T-helper 2 cell (primary cell): Measurements from ENCODE around the gene LRP1B.
"Not testable (repeated sequence)": the region's sequence is repeated elsewhere in the genome, so short reads cannot be mapped to it uniquely, and the experiment has no call there.

ENCODE experiments used
- DNase-seq, 5 experiments: peaks; one replicate each; pipeline versions ENCODE4 v3.0.0 to v3.0.0-alpha.2; 2012 to 2022

LRP1B gene

GRCh38 chr2:140359056-140359771 lies 1771.6 kb downstream of the LRP1B start:
- no peak for DNase-seq

- no peak for DNase-seq
Measured at GRCh38 chr2:140356697-140357096, 1774.1 kb downstream of the LRP1B start.

GRCh38 chr2:140355511-140356090 lies 1775.2 kb downstream of the LRP1B start:
- no peak for DNase-seq

- no peak for DNase-seq
Measured at GRCh38 chr2:140354544-140354943, 1776.3 kb downstream of the LRP1B start.

- DNase-seq = no peak
Measured at GRCh38 chr2:140353541-140353940, 1777.3 kb downstream of the LRP1B start.

GRCh38 chr2:140351692-140352091 lies 1779.1 kb downstream of the LRP1B start:
- no peak for DNase-seq

GRCh38 chr2:140349695-140350094 lies 1781.1 kb downstream of the LRP1B start:
- DNase-seq = no peak

GRCh38 chr2:140348826-140349225 lies 1782.0 kb downstream of the LRP1B start:
- DNase-seq = no peak

- no peak for DNase-seq
Measured at GRCh38 chr2:140344838-140345237, 1786.0 kb downstream of the LRP1B start.

- DNase-seq = not testable (repeated sequence)
Measured at GRCh38 chr2:140344266-140344665, 1786.5 kb downstream of the LRP1B start.

GRCh38 chr2:140338795-140339194 lies 1792.0 kb downstream of the LRP1B start:
- no peak for DNase-seq

- DNase-seq = no peak
Measured at GRCh38 chr2:140337061-140337460, 1793.8 kb downstream of the LRP1B start.

- no peak for DNase-seq
Measured at GRCh38 chr2:140316345-140316744, 1814.5 kb downstream of the LRP1B start.

GRCh38 chr2:140311905-140312304 lies 1818.9 kb downstream of the LRP1B start:
- no peak for DNase-seq

- DNase-seq = no peak
Measured at GRCh38 chr2:140308706-140309105, 1822.1 kb downstream of the LRP1B start.

GRCh38 chr2:140307532-140307931 lies 1823.3 kb downstream of the LRP1B start:
- no peak for DNase-seq

GRCh38 chr2:140295767-140296166 lies 1835.0 kb downstream of the LRP1B start:
- no peak for DNase-seq

- no peak for DNase-seq
Measured at GRCh38 chr2:140288726-140289125, 1842.1 kb downstream of the LRP1B start.

GRCh38 chr2:140288213-140288612 lies 1842.6 kb downstream of the LRP1B start:
- DNase-seq = no peak

GRCh38 chr2:140286377-140286776 lies 1844.4 kb downstream of the LRP1B start:
- no peak for DNase-seq

GRCh38 chr2:140277344-140277743 lies 1853.5 kb downstream of the LRP1B start:
- DNase-seq = not testable (repeated sequence)

- no peak for DNase-seq
Measured at GRCh38 chr2:140276661-140277060, 1854.2 kb downstream of the LRP1B start.

GRCh38 chr2:140275427-140275826 lies 1855.4 kb downstream of the LRP1B start:
- DNase-seq = no peak

- no peak for DNase-seq
Measured at GRCh38 chr2:140274891-140275290, 1855.9 kb downstream of the LRP1B start.

GRCh38 chr2:140273958-140274357 lies 1856.9 kb downstream of the LRP1B start:
- DNase-seq = no peak
